ENCODE data around the gene RAVER2.
"Not testable (repeated sequence)": the region's sequence is repeated elsewhere in the genome, so short reads cannot be mapped to it uniquely, and the experiment has no call there.

Gene RAVER2

DNA sequence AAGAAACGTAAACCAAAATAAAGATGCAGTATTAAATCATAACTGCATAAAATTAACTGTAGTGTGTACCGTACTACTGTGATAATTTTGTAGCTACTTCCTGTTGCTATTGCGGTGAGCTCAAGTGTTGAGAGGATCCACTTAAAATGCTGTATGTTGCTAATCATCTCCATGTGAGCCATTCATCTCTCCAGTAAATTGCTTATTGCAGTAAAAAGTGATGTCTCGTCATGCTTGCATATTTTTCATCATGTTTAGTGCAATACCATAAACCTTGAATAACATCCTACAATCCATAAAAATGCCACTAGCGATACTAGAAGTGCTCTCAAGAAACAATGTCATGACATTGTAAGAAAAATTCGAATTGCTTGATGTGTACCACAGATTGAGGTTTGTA is 66.3 kb downstream of the RAVER2 start:
- no peak for DNase-seq (ENCODE audit: low spot score)

DNA sequence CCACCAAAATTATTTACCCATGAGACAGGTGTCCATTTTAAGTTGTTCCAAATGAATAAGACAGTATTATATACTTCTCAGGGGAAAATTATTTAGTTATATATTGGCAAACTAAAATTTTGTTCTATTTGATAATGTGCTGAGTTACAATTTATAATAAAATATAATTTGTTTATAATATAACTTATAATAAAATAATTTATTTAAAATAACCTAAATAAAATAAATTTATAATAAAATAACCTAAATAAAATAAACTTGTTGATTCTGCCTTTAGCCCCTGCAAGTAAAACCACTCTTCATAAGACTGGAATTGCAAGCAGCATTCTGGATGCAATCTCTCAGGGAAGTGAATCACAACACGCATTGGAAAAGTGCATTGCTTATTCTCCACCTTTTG is 69.6 kb downstream of the RAVER2 start:
- DNase-seq (ENCODE audit: low spot score) = no peak

DNA sequence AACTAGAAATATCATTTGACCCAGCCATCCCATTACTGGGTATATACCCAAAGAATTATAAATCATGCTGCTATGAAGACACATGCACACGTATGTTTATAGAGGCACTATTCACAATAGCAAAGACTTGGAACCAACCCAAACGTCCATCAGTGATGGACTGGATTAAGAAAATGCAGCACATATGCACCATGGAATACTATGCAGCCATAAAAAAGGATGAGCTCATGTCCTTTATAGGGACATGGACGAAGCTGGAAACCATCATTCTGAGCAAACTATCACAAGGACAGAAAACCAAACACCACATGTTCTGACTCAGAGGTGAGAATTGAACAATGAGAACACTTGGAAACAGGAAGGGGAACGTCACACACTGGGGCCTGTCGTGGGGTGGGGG is 72.5 kb downstream of the RAVER2 start:
- not testable (repeated sequence) for DNase-seq (ENCODE audit: low spot score)

DNA sequence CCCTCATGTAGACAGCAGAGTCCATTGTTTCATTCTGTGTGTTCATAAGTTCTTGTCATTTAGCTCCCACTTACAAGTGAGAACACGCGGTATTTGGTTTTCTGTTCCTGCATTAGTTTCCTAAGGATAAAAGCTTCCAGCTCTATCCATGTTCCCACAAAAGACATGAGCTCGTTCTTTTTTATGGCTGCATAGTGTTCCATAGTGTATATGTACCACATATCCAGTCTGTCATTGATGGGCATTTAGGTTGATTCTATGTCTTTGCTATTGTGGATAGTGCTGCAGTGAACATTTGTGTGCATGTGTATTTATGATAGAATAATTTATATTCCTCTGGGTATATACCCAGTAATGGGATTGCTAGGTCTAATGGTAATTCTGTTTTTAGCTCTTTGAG is 75.7 kb downstream of the RAVER2 start:
- DNase-seq (ENCODE audit: low spot score) = not testable (repeated sequence)

DNA sequence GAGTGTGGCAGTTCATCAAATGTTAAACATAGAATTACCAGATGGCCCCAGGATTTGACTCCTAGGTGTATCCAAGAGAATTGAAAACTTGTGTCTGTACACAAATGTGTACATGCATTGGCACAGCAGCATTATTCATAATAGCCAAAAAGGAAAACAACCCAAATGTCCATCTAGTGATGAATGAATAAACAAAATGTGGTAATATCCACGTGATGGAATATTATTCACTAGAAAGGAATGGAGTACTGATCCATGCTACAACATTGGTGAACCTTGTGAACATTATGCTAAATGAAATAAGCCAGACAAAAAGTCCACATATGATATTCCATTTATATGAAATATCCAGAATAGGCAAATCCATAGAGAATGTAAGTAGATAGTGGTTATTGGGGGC is 77.7 kb downstream of the RAVER2 start:
- DNase-seq (ENCODE audit: low spot score) = no peak

DNA sequence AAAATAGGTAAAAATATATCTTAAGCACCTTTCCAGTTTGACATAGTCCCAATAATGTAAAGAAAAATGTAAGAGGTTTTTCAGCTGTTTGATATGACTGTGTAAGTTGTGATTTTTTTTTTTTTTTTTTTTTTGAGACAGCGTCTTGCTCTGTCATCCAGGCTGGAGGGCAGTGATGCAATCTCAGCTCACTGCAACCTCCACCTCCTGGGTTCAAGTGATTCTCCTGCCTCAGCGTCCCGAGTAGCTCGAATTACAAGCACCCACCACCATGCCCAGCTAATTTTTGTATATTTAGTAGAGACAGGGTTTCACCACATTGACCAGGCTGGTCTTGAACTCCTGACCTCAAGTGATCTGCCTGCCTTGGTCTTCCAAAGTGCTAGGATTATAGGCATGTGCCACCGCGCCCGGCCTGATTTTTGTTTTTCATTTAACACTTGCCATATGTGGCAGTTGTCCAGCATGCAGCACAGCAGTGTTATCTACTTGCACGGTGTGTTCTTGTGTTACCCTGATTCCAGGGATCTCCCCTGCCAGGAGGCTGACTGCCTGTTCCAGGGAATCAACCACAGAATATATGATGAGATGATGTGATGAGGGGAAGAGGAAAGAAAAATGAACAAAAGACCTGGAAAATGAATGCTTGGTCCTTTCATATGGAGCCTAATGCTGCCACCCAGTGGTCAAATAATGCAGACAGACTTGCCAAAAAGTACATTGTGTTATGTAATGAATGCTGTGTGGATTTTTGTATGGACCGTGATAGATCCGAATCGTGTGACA is 79.0 kb downstream of the RAVER2 start:
- DNase-seq (ENCODE audit: low spot score) = peak; percentile 60

DNA sequence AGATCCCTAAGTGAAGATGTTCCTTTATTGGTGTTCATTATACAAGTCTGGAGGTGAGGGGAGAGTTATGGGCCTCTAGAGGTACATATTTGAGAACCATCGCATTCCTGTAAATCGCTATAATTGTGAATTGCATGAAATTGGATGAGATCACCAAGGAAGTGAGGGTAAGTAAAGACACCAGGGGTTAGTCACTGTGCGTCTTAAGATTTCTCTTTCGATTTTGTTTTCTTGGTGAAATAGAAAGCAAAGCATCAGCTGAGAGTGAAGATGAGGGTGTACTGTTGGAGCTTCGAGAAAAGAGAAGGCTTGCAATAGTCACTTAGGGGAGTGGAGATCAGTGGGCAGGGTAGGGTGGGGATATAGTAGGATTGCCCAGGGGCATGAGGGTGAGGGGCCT is 82.1 kb downstream of the RAVER2 start:
- DNase-seq (ENCODE audit: low spot score) = no peak

DNA sequence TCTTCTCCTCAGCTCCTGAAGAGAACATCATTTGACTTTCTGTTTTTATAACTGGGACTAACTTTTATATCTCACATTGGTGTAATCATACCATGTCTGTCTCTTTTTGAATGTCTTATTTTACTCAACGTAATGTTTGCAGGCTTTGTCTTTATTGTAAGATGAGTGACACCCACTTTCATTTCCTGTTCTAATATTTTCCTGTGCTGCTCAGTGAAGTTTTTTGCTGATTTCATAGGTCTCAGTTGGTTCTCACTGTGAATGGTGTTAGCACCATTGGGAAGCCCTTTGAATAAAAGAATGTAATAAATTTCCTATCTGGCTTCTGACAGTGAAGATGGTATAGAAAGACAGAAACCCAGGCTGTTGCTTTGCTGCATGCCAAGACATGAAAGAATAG is 84.0 kb downstream of the RAVER2 start:
- no peak for DNase-seq (ENCODE audit: low spot score)

DNA sequence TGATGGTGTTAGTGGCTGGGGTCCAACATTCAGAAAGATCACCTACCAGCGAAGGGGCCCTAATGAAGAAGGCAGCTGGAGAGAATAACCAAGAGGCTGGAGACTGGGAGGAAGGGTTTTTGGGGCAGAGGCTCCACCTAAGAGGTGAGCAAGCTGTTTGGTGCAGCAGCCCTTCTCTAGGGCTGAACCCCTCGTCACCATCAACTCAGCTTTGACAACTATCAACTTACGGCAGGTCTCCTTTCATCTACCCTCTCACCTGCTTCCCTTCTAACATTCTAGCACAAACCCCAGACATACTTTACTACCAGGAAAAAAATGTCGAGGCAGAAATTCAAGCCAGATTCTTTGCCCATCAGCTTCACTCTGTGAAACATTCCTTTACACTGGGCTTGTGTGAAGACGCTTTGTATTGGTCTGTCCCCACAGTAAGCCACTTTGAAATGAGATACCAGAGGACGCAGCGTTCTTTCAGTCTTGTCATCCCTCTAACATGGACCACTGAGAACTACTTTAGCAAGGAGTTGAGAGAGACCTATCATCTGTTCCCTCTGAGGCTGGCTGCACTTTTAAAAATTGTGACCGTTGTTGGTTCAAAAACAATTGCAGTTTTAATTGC is 84.6 kb downstream of the RAVER2 start:
- DNase-seq (ENCODE audit: low spot score) = no peak

DNA sequence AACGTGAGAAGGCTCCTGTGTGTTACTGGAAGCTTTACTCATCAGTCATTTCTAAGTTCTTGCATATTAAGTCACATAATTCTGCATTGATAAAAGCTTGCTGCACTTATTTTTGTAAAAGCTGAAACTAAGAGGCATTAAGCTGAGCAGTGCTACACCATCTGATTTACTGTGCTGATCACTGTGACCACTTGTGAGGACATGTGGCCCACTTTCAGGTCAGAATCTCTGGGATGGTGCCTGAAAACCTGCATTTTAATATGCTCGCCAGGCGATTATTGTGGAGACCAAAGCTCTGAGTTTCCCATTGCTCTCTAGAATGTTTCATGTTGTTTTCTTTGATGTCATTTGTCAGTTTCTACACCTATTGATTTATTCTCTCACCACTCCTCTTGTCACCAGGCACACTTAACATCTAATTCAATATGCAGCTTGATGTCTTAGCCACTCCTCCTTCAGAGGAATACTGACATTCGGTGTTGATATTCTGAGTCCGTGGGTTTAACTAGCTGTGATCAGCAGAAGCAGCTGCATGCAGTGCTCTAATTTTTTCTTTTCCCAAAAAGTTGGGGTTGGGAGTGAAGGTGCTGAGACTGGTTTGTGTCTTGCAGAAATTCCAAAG is 85.3 kb downstream of the RAVER2 start:
- DNase-seq (ENCODE audit: low spot score) = no peak

DNA sequence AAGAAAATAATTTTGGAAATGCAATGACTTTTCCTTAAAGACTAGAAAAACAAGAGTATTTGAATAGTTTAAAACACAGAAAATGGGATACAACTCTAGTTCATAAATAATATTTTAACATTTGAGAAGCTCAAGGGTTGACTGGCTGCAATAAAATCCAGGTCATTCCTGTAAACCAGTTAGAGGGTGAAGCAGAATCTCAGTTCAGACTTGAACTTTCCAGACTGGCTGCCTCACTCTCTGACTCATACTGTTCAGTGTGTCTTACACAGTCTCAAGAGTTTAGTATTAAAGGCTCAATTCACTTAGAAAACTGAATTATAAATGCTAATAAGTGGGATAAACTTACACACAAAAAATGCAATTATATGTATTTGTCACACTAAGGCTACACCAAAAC is 89.9 kb downstream of the RAVER2 start:
- DNase-seq (ENCODE audit: low spot score) = no peak

DNA sequence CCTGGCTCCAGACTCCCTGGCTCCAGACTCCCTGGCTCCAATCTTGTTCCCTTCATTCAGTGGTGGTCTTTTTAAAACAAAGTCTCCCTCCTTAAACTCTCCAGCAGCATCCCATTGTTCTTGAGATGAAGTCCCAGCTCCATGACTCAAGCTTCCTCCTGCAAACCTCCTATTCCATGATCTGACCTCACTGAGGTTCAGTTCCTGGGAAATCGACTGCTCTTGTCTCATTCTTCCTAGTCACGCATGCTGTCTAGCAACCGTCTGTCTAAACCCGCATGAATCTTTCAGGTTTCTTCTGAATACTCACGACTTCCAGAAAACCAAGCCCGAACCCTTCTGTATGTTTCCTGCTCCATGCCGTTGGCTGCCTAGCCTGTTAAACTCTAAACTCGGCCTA is 91.9 kb downstream of the RAVER2 start:
- no peak for DNase-seq (ENCODE audit: low spot score)

DNA sequence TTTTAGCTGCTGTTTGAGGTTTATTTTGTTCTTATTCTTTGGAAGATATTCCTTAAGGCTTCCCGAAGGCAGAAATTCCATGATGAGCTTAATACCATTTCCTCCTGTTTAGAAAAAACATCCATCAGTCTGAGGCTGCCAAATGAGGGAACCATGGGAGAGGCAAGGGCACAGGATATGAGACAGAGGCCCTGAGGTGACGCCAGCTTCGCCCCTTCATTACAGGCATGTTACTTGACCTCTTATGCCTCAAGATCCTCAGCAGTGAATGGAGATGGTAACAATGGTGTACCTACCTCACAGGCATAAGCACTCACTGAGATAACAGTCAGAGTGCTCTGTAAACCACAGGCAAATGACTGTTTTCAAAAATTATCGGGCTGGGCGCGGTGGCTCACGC is 93.6 kb downstream of the RAVER2 start:
- DNase-seq (ENCODE audit: low spot score) = no peak

DNA sequence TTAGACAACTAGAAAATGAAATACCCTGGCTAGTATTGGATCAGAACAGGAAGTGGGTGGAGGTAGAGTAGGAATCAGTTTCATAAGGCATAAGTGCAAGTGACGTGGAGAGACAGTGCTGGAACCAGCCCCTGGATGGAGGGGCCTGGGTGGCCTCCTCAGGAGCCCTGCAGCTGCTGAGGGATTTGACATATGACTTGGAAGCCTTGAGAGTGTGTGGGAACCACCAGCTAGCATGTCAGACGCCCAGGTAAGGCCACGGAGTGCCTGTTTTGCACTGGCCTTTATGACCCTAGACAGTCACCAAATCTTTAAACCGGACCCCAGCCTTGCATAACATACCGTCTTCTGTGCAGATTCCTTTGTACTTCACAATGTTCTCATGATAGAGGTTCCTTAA is 94.4 kb downstream of the RAVER2 start:
- no peak for DNase-seq (ENCODE audit: low spot score)

DNA sequence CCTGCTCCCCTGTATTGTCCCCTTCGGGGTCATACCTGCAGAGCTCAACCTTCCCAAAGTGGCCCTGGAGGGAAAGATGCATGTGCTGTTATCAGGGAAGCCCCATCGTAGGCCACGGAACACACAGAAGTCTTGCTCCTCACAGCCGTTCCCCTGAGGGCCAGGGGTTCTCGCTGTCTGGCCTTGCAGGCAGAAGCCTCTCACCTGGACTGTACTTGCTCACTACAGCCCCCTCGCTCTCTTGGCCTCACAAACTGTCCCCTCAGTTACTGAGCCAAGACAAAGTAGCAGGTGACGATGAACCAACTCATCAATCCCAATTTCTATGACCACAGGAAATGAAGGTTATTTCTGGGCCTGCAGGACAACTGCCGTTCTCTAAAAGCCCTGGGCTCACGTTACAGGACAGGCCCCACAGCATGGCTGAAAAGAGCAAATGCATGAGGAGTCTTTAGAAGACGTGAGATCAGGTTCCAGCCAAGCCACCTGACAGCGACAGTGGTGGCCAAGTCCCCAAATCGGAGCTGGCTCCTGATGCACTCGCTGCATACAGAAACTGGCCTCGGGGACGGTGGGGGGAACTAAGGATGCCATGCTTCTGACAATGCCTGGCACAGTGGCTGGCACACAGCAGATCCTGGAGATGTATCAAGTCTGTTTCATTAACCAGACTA is 95.0 kb downstream of the RAVER2 start:
- no peak for DNase-seq (ENCODE audit: low spot score)

DNA sequence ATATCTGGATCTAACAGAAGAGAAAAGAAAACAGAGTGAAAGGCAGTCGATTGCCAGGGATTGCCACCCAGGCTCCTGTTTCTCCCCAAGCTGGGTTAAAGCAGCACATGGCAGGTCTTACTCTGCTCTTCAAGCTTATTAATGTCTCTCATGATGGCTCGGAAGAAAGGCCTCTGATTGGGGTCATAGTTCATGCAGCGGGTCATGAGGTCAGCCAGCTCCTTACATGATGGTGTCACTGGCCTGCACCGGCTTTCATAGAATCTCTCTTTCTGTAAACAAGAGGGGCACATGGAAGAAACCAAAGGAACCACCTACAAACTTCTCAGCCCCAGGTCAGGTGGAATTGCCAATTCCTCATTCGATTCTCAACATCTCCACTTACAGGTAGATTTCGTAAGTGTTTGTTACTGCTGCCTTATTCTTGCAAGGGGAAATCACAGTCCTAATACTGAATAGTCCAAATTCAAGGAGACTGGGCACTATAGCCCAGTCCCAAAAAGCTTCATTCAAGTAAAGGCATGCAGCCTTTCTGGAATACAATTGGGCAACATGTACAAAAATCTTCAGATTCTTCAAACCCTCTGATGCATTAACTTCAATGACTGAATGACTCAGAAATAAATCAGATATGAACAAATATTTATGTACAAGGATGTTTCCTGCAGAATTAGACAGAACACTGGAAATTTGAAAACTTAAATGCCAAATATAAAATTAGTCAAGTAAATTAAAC is 96.6 kb downstream of the RAVER2 start:
- no peak for DNase-seq (ENCODE audit: low spot score)

DNA sequence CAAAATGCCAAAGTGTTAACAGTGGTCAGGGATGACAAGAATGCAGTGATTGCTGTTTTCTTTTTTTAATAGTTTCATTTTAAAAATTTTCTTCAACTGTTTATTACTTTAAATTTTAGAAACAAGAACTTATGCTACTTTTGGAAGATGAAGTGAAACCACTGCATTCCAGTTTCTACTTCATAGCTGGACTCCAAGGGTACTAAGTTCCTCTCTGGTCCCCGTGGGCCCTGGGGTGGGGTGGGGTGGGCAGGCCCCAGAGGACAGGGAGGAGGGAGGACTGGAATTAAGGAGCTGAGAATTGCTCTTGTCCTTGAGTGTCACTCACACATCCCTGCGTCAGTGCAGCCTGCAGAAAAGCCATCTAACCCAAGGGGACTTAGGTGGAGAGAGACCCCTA is 97.3 kb downstream of the RAVER2 start:
- no peak for DNase-seq (ENCODE audit: low spot score)

DNA sequence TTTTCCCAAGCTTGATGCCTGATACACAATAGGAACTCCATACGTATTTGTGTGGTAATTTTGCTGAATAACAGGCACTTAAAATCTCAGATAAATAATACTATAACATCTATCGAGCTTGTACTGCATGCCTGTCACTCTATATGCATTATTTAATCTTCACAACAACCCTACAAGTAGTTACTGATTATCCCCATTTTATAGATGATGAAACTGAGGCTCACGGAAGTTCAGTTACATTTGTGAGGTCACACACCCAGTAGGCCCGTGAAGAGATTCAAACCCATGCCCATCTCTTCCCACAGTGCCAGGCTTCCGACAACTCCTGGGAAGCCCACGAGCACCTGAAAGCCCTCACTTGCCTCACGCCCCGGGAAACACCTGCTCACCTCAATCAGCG is 98.8 kb downstream of the RAVER2 start:
- no peak for DNase-seq (ENCODE audit: low spot score)

DNA sequence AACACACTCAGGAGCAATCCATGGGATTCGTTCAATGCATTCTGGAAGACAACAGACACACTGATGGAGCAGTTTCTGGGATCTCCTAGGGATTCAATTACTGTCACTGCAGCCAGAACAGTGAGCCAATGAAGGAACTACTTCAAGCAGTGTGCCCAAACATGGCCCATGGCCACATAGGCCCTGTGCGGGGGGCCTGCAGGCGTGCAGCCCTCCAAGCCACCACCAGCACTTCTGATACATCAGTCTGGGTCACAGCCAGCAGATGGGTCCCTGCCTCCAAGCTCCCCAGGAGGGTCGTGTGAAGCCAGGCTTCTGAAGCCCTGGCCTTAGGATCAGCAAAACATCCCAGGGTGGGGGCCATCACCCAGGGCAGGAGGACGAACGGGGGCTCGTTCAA is 99.3 kb downstream of the RAVER2 start:
- DNase-seq (ENCODE audit: low spot score) = no peak

DNA sequence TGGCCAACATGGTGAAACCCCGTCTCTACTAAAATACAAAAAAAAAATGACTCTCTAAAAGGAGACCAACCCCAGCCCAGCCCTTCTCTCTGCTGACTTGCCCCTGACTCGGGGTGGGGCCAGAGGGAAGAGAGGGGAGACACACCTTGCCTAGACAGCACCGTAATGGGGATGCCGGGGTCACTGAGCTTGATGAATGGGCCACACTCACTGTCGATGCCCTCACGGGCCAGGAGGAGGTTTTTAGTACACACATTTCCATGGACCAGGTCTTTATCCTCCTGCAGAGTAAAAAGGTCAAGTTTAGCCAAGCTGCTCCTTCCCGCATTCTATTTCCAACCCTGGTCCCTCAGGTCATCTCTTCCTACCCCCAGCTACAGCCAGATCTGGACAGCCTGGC is 99.7 kb downstream of the RAVER2 start:
- DNase-seq (ENCODE audit: low spot score) = no peak

DNA sequence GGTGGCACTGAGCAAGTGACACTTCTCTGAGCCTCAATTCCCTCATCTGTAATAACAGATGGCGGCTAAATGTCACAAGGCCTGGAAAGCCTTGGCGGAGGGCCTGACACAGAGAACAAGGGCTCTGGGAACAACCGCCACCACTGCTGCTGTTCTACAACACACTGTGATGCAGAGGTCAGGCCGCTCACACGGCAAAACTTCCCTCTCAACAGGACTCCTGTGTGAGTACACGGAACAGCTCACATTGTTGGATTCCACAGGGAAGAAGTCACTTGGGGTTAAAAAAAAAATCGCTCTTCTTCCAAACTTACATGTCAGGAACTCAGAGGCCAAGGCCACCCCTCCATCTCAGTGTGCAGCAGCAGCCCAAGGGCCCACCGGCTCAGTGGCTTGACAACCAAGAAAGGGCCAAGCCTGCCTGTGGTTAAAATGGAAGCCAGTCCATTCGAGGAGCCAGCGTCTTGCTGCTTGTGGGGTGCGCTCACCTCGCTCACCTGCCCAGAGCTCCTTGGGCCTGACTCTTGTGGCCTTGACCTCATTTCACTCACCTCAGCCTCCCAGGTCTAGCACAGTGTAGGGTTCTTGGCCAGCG is 101.1 kb downstream of the RAVER2 start:
- DNase-seq (ENCODE audit: low spot score) = no peak
